Measurements from ENCODE around the gene OR1K1. TPM values are rescaled to one million over a fixed set of nuclear protein-coding genes. Genes with fewer than 3 reads are reported as not detected.

Gene OR1K1
- total RNA-seq, 1 donor from 2014 or later = not detected

GRCh38 chr9:122810306-122810946 lies 10.5 kb downstream of the OR1K1 start:
- H3K4me3 Mint-ChIP-seq (ENCODE audit: unreplicated experiment) = no peak overlapping the region
- peaks cover 8% of the 10 kb centered on the region for H3K36me3 Mint-ChIP-seq (ENCODE audit: low read depth, unreplicated experiment)
- H3K27me3 Mint-ChIP-seq (ENCODE audit: unreplicated experiment) = peaks cover 11% of the 10 kb centered on the region
- no peaks in the 10 kb centered on the region for H3K9me3 Mint-ChIP-seq (ENCODE audit: unreplicated experiment)
- TF ChIP-seq CTCF (IDR thresholded peaks at IDR 0.05; ENCODE audit: unreplicated experiment) = peak; percentile 86
- DNase-seq (ENCODE audit: low spot score) = peak; percentile 71
- H3K4me1 Mint-ChIP-seq (ENCODE audit: unreplicated experiment) = peaks cover 16% of the 10 kb centered on the region
- H3K27ac Mint-ChIP-seq (ENCODE audit: unreplicated experiment) = no peak overlapping the region

- peaks cover 31% of the 10 kb centered on the region for H3K4me1 Mint-ChIP-seq (ENCODE audit: unreplicated experiment)
- DNase-seq (ENCODE audit: low spot score) = no peak
- no peaks in the 10 kb centered on the region for H3K36me3 Mint-ChIP-seq (ENCODE audit: low read depth, unreplicated experiment)
- no peak overlapping the region for H3K4me3 Mint-ChIP-seq (ENCODE audit: unreplicated experiment)
- H3K9me3 Mint-ChIP-seq (ENCODE audit: unreplicated experiment) = no peaks in the 10 kb centered on the region
- H3K27me3 Mint-ChIP-seq (ENCODE audit: unreplicated experiment) = peaks cover 13% of the 10 kb centered on the region
- no peak for TF ChIP-seq CTCF (IDR thresholded peaks at IDR 0.05; ENCODE audit: unreplicated experiment)
- H3K27ac Mint-ChIP-seq (ENCODE audit: unreplicated experiment) = no peak overlapping the region
Measured at GRCh38 chr9:122812736-122813135, 12.8 kb downstream of the OR1K1 start.

- peaks cover 9% of the 10 kb centered on the region for H3K27me3 Mint-ChIP-seq (ENCODE audit: unreplicated experiment)
- H3K27ac Mint-ChIP-seq (ENCODE audit: unreplicated experiment) = no peak overlapping the region
- no peak for TF ChIP-seq CTCF (IDR thresholded peaks at IDR 0.05; ENCODE audit: unreplicated experiment)
Measured at GRCh38 chr9:122814545-122814944, 14.6 kb downstream of the OR1K1 start.

GRCh38 chr9:122815544-122815943 lies 15.6 kb downstream of the OR1K1 start:
- no peak for DNase-seq (ENCODE audit: low spot score)
- no peaks in the 10 kb centered on the region for H3K36me3 Mint-ChIP-seq (ENCODE audit: low read depth, unreplicated experiment)
- H3K4me1 Mint-ChIP-seq (ENCODE audit: unreplicated experiment) = peaks cover 37% of the 10 kb centered on the region
- H3K9me3 Mint-ChIP-seq (ENCODE audit: unreplicated experiment) = no peaks in the 10 kb centered on the region
- H3K27ac Mint-ChIP-seq (ENCODE audit: unreplicated experiment) = peak overlapping the region; percentile 91
- TF ChIP-seq CTCF (IDR thresholded peaks at IDR 0.05; ENCODE audit: unreplicated experiment) = no peak
- no peak overlapping the region for H3K4me3 Mint-ChIP-seq (ENCODE audit: unreplicated experiment)
- H3K27me3 Mint-ChIP-seq (ENCODE audit: unreplicated experiment) = peaks cover 6% of the 10 kb centered on the region

More at GRCh38 chr9:122814545-122814944, 14.6 kb downstream of the OR1K1 start:
- Mint-ChIP-seq H3K9me3 (ENCODE audit: unreplicated experiment) (no peaks in the 10 kb centered on the region), H3K4me1 (ENCODE audit: unreplicated experiment) (peaks cover 32% of the 10 kb centered on the region), H3K36me3 (ENCODE audit: low read depth, unreplicated experiment) (no peaks in the 10 kb centered on the region), H3K4me3 (ENCODE audit: unreplicated experiment) (no peak overlapping the region)
- DNase-seq (ENCODE audit: low spot score) = no peak

GRCh38 chr9:122816163-122816867 lies 16.4 kb downstream of the OR1K1 start:
- H3K27ac Mint-ChIP-seq (ENCODE audit: unreplicated experiment) = peak overlapping the region; percentile 91
- H3K9me3 Mint-ChIP-seq (ENCODE audit: unreplicated experiment) = no peaks in the 10 kb centered on the region
- peaks cover 6% of the 10 kb centered on the region for H3K27me3 Mint-ChIP-seq (ENCODE audit: unreplicated experiment)
- H3K36me3 Mint-ChIP-seq (ENCODE audit: low read depth, unreplicated experiment) = peaks cover 4% of the 10 kb centered on the region
- peaks cover 40% of the 10 kb centered on the region for H3K4me1 Mint-ChIP-seq (ENCODE audit: unreplicated experiment)
- no peak overlapping the region for H3K4me3 Mint-ChIP-seq (ENCODE audit: unreplicated experiment)
- DNase-seq (ENCODE audit: low spot score) = peak; percentile 72
- TF ChIP-seq CTCF (IDR thresholded peaks at IDR 0.05; ENCODE audit: unreplicated experiment) = no peak

Measured in endothelial cell (in vitro differentiated cells).